NT2/D1 (cell line): ENCODE results near the gene APOD.

ENCODE experiments used
- SUZ12 ChIP-seq: IDR thresholded peaks from 2 replicates; pipeline ENCODE4 v1.6.1; 2011; ENCODE audit not compliant: insufficient read length, insufficient read depth; ENCODE audit errors: extremely low read depth
- YY1 ChIP-seq: IDR thresholded peaks from 2 replicates; pipeline ENCODE4 v1.6.1; 2011; ENCODE audit not compliant: insufficient read length, insufficient read depth
- ZNF274 ChIP-seq: IDR thresholded peaks from 2 replicates; pipeline ENCODE4 v1.6.1; 2011; ENCODE audit warnings: mild to moderate bottlenecking, low read depth, low read length

DNA sequence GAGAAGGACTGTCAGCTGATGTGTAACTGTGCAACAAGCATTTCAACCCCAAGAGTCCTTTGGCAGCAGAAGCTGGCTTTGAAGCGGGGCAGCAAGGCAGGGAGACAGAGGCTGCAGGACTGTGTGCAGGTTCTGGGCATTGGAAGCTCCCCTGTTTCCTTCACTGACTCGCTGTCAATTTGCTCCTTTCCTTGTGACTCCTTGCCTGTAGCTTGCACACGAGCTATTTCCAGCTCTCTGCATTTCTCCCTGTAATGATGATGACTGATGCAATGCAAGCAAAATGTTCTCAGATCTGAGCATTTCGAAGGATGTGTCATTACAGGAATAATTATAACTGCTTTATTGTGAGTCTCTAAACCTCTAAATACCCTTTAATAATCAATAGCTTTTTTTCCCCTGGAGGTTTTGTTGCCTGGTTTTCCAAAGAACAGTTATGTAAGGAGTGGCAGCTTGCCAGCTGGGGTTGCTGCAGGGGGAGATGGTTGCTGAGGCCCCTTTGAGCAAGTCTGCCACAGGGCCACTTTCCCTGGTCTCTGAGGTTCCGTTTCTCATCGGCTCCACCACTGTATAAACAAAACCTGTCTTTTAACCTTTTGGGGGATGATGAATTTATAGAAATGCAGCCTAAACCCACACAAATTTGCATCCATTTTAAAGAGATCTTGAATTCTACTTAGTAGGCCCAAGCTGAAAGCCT is 2.8 kb downstream of the APOD start:
- TF ChIP-seq YY1 (no peak), ZNF274 (no peak), SUZ12 (no peak)
